ENCODE measurements around the gene WLS.

Gene WLS

GRCh38 chr1:68145418-68146126 is 86.8 kb downstream of the WLS start:
- Histone ChIP-seq H3K4me1 (ENCODE audit: low read depth, poor library complexity, severe bottlenecking) (no peaks in the 10 kb centered on the region), H3K4me3 (IDR thresholded peaks at IDR 0.05; ENCODE audit: insufficient read depth, low read depth, low read length) (no peak overlapping the region), H3K27me3 (ENCODE audit: insufficient read depth, low read depth) (no peaks in the 10 kb centered on the region), H3K27ac (no peak overlapping the region), H2AFZ (ENCODE audit: low read depth) (no peak overlapping the region), H3K79me2 (ENCODE audit: insufficient read depth, low read depth) (no peaks in the 10 kb centered on the region), H4K20me1 (ENCODE audit: insufficient read depth) (no peaks in the 10 kb centered on the region), H3K9ac (no peak overlapping the region), H3K4me2 (no peak overlapping the region), H3K36me3 (ENCODE audit: insufficient read depth) (no peaks in the 10 kb centered on the region)
- TF ChIP-seq CTCF (conservative IDR thresholded peaks at IDR 0.05; ENCODE audit: low read depth, low read length) = no peak

DNA sequence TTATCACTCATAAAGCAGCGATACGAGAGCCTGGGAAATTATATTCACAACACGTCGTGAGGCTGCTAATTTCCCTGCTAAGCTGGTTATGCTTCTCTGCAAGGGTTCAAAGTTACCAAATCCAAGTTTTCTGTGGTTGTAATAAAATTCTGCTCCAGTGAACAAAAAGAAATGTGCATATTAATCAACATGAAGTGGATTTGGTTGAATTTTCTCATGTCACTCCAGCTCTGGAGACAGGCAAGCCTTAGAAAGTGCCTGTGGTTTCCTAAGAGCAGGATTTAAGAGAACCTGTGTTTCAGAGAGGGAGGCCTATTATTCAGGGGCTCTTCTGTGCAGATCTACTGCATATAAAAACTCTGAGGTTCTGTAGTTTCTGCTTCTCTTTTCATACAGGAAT is 87.5 kb downstream of the WLS start:
- H2AFZ ChIP-seq (ENCODE audit: low read depth) = no peak overlapping the region
- H3K9ac ChIP-seq = no peak overlapping the region
- no peak overlapping the region for H3K27ac ChIP-seq
- H3K79me2 ChIP-seq (ENCODE audit: insufficient read depth, low read depth) = no peaks in the 10 kb centered on the region
- H3K36me3 ChIP-seq (ENCODE audit: insufficient read depth) = no peaks in the 10 kb centered on the region
- H3K4me2 ChIP-seq = no peak overlapping the region
- TF ChIP-seq CTCF (conservative IDR thresholded peaks at IDR 0.05; ENCODE audit: low read depth, low read length) = no peak
- H3K4me3 ChIP-seq (IDR thresholded peaks at IDR 0.05; ENCODE audit: insufficient read depth, low read depth, low read length) = no peak overlapping the region
- no peaks in the 10 kb centered on the region for H3K27me3 ChIP-seq (ENCODE audit: insufficient read depth, low read depth)
- H3K4me1 ChIP-seq (ENCODE audit: low read depth, poor library complexity, severe bottlenecking) = no peaks in the 10 kb centered on the region
- H4K20me1 ChIP-seq (ENCODE audit: insufficient read depth) = no peaks in the 10 kb centered on the region

DNA sequence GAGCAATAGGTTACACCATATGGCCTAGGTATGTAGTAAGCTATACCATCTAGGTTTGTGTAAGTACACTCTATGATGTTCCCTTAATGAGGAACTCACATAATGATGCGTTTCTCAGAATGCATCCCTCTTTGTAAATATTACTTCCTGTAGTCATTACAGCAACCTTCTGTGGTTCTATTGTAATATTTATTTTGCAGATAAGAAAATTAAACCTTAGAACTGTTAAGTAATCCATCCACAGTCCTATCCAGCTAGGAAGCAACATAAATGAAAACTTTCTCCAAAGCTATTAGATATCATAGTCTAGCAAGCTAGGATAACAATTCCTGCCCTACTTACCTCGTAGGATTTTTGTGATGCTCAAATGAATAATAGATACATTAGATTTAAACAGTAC is 88.7 kb downstream of the WLS start:
- H3K4me1 ChIP-seq (ENCODE audit: low read depth, poor library complexity, severe bottlenecking) = no peaks in the 10 kb centered on the region
- H3K9ac ChIP-seq = no peak overlapping the region
- no peaks in the 10 kb centered on the region for H3K79me2 ChIP-seq (ENCODE audit: insufficient read depth, low read depth)
- H3K36me3 ChIP-seq (ENCODE audit: insufficient read depth) = no peaks in the 10 kb centered on the region
- H3K27me3 ChIP-seq (ENCODE audit: insufficient read depth, low read depth) = no peaks in the 10 kb centered on the region
- no peak for TF ChIP-seq CTCF (conservative IDR thresholded peaks at IDR 0.05; ENCODE audit: low read depth, low read length)
- H3K27ac ChIP-seq = no peak overlapping the region
- no peak overlapping the region for H2AFZ ChIP-seq (ENCODE audit: low read depth)
- no peak overlapping the region for H3K4me2 ChIP-seq
- no peaks in the 10 kb centered on the region for H4K20me1 ChIP-seq (ENCODE audit: insufficient read depth)
- H3K4me3 ChIP-seq (IDR thresholded peaks at IDR 0.05; ENCODE audit: insufficient read depth, low read depth, low read length) = no peak overlapping the region

DNA sequence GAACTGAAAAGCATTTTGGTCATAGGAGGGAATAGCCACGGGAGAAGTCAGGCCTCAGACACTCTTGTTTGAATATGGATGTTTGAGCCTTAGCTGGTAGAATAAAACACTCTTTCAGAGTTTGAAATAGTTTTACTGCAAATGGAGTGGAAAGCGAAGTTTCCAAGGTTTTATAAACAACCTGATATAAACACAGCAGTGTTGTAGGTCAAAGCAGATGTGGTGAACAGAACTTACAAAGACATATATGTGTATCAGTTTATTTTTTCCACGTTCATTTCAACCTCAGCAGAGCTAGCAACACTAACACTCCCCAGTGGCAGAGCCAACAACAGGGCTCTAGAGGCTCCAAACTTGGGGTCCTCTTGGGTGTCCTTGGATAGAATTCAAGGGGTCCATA is 89.9 kb downstream of the WLS start:
- Histone ChIP-seq H3K27ac (no peak overlapping the region), H3K9ac (no peak overlapping the region), H3K4me2 (no peak overlapping the region), H3K4me1 (ENCODE audit: low read depth, poor library complexity, severe bottlenecking) (no peaks in the 10 kb centered on the region), H3K79me2 (ENCODE audit: insufficient read depth, low read depth) (no peaks in the 10 kb centered on the region), H3K36me3 (ENCODE audit: insufficient read depth) (no peaks in the 10 kb centered on the region), H3K4me3 (IDR thresholded peaks at IDR 0.05; ENCODE audit: insufficient read depth, low read depth, low read length) (no peak overlapping the region), H3K27me3 (ENCODE audit: insufficient read depth, low read depth) (no peaks in the 10 kb centered on the region), H4K20me1 (ENCODE audit: insufficient read depth) (no peaks in the 10 kb centered on the region), H2AFZ (ENCODE audit: low read depth) (no peak overlapping the region)
- no peak for TF ChIP-seq CTCF (conservative IDR thresholded peaks at IDR 0.05; ENCODE audit: low read depth, low read length)
